HepG2 (cell line): Measurements from ENCODE around the gene HS3ST5. TPM values are rescaled to one million over a fixed set of nuclear protein-coding genes. Genes with fewer than 3 reads are reported as not detected.
"Not testable (repeated sequence)": the region's sequence is repeated elsewhere in the genome, so short reads cannot be mapped to it uniquely, and the experiment has no call there.

ENCODE experiments used
- ATAC-seq: fragments of 200-7000 bp; cut with Tn5 transposase; 3 replicates; pipeline ENCODE4 v1.9.1; 2020; ENCODE audit warnings: mild to moderate bottlenecking, moderate library complexity
- BruUV-seq: library from RNA; stranded (reverse); fragments of 400-500 nt; replicated peaks from 2 replicates; lab custom pipeline; 2021; lab: Mats Ljungman, UMichigan
- CTCF ChIA-PET: fragments of 300-600 bp; formaldehyde crosslinking; extraction: SDS; loops from one replicate; lab custom pipeline; 2021; ENCODE audit warnings: low total read pairs, inconsistent platforms, low intra/inter-chr PET ratio; lab: Yijun Ruan, JAX
- POLR2A ChIA-PET: fragments of 350-600 bp; sonication (Branson Sonifier 250); formaldehyde crosslinking; loops from one replicate; lab custom pipeline; 2020; ENCODE audit warnings: antibody characterized with exemption, inconsistent platforms; lab: Yijun Ruan, JAX
- DNase-seq: peaks from one replicate; pipeline ENCODE4 v3.0.0-alpha.2; 2015; ENCODE audit warnings: low spot score
- FAIRE-seq: peaks from 3 replicates; lab custom pipeline; 2011; peaks lifted over from hg19 to GRCh38; lab: Jason Lieb, UNC
- H2AFZ ChIP-seq: one replicate; pipeline ENCODE4 v1.6.1; 2011; ENCODE audit warnings: low read length, inconsistent platforms
- H3K27ac ChIP-seq: fragments of 300-600 bp; 3 replicates; pipeline ENCODE4 v1.8.0; 2011; ENCODE audit warnings: mixed run types, mild to moderate bottlenecking, mixed read lengths, low read length, inconsistent platforms; ENCODE audit not compliant: insufficient read depth; ENCODE audit errors: extremely low read length
- H3K27me3 ChIP-seq, 2 experiments: fragments of 200-600 bp in 1 of 2; 2 replicates in 1 of 2; 3 replicates in 1 of 2; pipeline versions ENCODE4 v1.6.0 to v1.8.0; 2011; ENCODE audit warnings: low read length in 2 of 2, mild to moderate bottlenecking in 2 of 2, moderate library complexity in 2 of 2, inconsistent platforms in 1 of 2; ENCODE audit not compliant: insufficient read depth in 2 of 2, control insufficient read depth in 1 of 2
- H3K36me3 ChIP-seq, 2 experiments: fragments of 200-600 bp in 1 of 2; replicated peaks in 1 of 2; 2 replicates in 1 of 2; 3 replicates in 1 of 2; pipeline versions ENCODE4 v1.5.1 to v1.8.0; 2011; ENCODE audit warnings: low read length in 2 of 2, inconsistent platforms in 1 of 2; ENCODE audit not compliant: insufficient read depth in 2 of 2, control insufficient read depth in 1 of 2
- H3K4me1 ChIP-seq: 2 replicates; pipeline ENCODE4 v1.5.1; 2012; ENCODE audit warnings: low read length, inconsistent platforms; ENCODE audit not compliant: insufficient read depth
- H3K4me2 ChIP-seq: 2 replicates; pipeline ENCODE4 v1.6.0; 2011; ENCODE audit warnings: low read depth, low read length, inconsistent platforms
- H3K4me3 ChIP-seq, 3 experiments: fragments of 200-600 bp in 1 of 3; sonication (generic), shearing (Covaris generic) in 1 of 3; replicated peaks in 1 of 3; 2 replicates each; pipeline ENCODE4 v1.5.1; 2011 to 2016; ENCODE audit warnings: low read length in 3 of 3, inconsistent platforms in 2 of 3, low read depth in 2 of 3, mild to moderate bottlenecking in 2 of 3, control low read depth in 1 of 3, mixed read lengths in 1 of 3; ENCODE audit not compliant: insufficient read depth in 1 of 3
- H3K79me2 ChIP-seq: one replicate; pipeline ENCODE4 v1.6.1; 2011; ENCODE audit warnings: low read length, inconsistent platforms; ENCODE audit not compliant: insufficient read depth
- H3K9ac ChIP-seq: 2 replicates; pipeline ENCODE4 v1.6.0; 2011; ENCODE audit warnings: mild to moderate bottlenecking, low read depth, low read length, inconsistent platforms; ENCODE audit not compliant: insufficient read depth
- H3K9me3 ChIP-seq: 2 replicates; pipeline ENCODE4 v1.5.1; 2012; ENCODE audit warnings: mild to moderate bottlenecking, low read length
- H4K20me1 ChIP-seq: 2 replicates; pipeline ENCODE4 v1.6.0; 2011; ENCODE audit warnings: inconsistent platforms, mild to moderate bottlenecking, low read length, moderate library complexity; ENCODE audit not compliant: insufficient read depth
- ZNF234 ChIP-seq: sonication (generic); formaldehyde crosslinking; conservative IDR thresholded peaks from 2 replicates; pipeline ENCODE4 v1.5.1; 2020; ENCODE audit warnings: mild to moderate bottlenecking, missing genetic modification reagents
- WGBS: methylation state at CpG from one replicate; pipeline ENCODE4 v1.1.6; 2017; ENCODE audit warnings: low lambda C conversion rate; 5-methylcytosine and 5-hydroxymethylcytosine counted together
- in situ Hi-C: cut with HindIII; loops from 2 replicates; pipeline ENCODE4 v1.10.0; 2017; ENCODE audit warnings: low pct_unique_long_range_greater_than_20kb; ENCODE audit not compliant: extremely low pct_ligation_motif_present
- intact Hi-C: fragments of 100-400 bp; cut with micrococcal nuclease; formaldehyde crosslinking; loops from one replicate; pipeline ENCODE4 v1.10.0; 2022; ENCODE audit not compliant: unreplicated experiment
- polyA plus RNA-seq, 8 experiments: library from polyadenylated mRNA; depleted of rRNA in 3 of 8; stranded (reverse) in 7 of 8; unstranded in 1 of 8; fragments of >200 nt; fragmentation: Illumina TruSeq in 4 of 8; extraction: Trizol in 4 of 8; gene quantifications; 2 replicates each; pipeline versions ENCODE4 v1.2.1 to v1.2.3, GENCODE V29; 2011 to 2016; ENCODE audit warnings: low read depth in 4 of 8, missing spikeins in 1 of 8, mixed read lengths in 1 of 8; ENCODE audit not compliant: insufficient read depth in 1 of 8
- total RNA-seq, 5 experiments: library from RNA; depleted of rRNA; stranded (reverse); fragments of >200 nt; fragmentation: Illumina TruSeq; extraction: Trizol; gene quantifications; 2 replicates each; pipeline ENCODE4 v1.2.3, GENCODE V29; 2016; ENCODE audit warnings: low read depth in 1 of 5
- TF ChIP-seq, protein P1 (sequence below): sonication (generic); formaldehyde crosslinking; IDR thresholded peaks from 2 replicates; pipeline ENCODE4 v1.5.0; 2020; ENCODE audit warnings: mild to moderate bottlenecking, missing genetic modification reagents
- TF ChIP-seq, protein P2 (sequence below): sonication (generic); formaldehyde crosslinking; IDR thresholded peaks from 2 replicates; pipeline ENCODE4 v1.5.1; 2020; ENCODE audit warnings: missing genetic modification reagents, mild to moderate bottlenecking, borderline replicate concordance

The HS3ST5 gene
- total and polyA plus RNA-seq, 2 of the 13 experiments (the other 11 are each of a cell fraction or from before 2014, with no cell fraction given): 1.1 to 1.6 TPM

- CTCF ChIA-PET, H3K27me3 ChIP-seq, H3K9me3 ChIP-seq, H3K36me3 ChIP-seq, H4K20me1 ChIP-seq, H3K4me3 ChIP-seq, H3K4me2 ChIP-seq, DNase-seq, intact Hi-C loops, H3K79me2 ChIP-seq, POLR2A ChIA-PET, H3K9ac ChIP-seq, FAIRE-seq, BruUV-seq, H3K4me1 ChIP-seq, H3K27ac ChIP-seq, ATAC-seq, in situ Hi-C loops, H2AFZ ChIP-seq: not testable (repeated sequence)
- 95% methylated on average over 6 of the region's 6 CpGs for WGBS
Observed at GRCh38 chr6:114313816-114314215, 29.0 kb downstream of the HS3ST5 start.

- FAIRE-seq: no peak
- Histone ChIP-seq H4K20me1 (no peaks in the 10 kb centered on the region), H3K79me2 (peaks cover 3% of the 10 kb centered on the region), H3K4me3 (no peak overlapping the region), H3K9me3 (no peaks in the 10 kb centered on the region), H3K36me3 (no peaks in the 10 kb centered on the region), H3K9ac (no peak overlapping the region), H2AFZ (no peak overlapping the region)
- 73% methylated on average over 4 of the region's 4 CpGs for WGBS
- POLR2A ChIA-PET: no interaction called here
- DNase-seq: no peak
- CTCF ChIA-PET: no interaction called here
- intact Hi-C loops: no loop called here
- no peak for ATAC-seq
- in situ Hi-C loops: no loop called here
- TF ChIP-seq, protein P1, sequence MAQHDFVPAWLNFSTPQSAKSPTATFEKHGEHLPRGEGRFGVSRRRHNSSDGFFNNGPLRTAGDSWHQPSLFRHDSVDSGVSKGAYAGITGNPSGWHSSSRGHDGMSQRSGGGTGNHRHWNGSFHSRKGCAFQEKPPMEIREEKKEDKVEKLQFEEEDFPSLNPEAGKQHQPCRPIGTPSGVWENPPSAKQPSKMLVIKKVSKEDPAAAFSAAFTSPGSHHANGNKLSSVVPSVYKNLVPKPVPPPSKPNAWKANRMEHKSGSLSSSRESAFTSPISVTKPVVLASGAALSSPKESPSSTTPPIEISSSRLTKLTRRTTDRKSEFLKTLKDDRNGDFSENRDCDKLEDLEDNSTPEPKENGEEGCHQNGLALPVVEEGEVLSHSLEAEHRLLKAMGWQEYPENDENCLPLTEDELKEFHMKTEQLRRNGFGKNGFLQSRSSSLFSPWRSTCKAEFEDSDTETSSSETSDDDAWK (CRISPR knock-in tag): no peak
- TF ChIP-seq, protein P2, sequence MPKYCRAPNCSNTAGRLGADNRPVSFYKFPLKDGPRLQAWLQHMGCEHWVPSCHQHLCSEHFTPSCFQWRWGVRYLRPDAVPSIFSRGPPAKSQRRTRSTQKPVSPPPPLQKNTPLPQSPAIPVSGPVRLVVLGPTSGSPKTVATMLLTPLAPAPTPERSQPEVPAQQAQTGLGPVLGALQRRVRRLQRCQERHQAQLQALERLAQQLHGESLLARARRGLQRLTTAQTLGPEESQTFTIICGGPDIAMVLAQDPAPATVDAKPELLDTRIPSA (CRISPR knock-in tag): no peak
- no peak for TF ChIP-seq ZNF234
- TF ChIP-seq, all 625 proteins: peak for 0
- no peaks in the 10 kb centered on the region for H3K27me3 ChIP-seq
- H3K4me1 ChIP-seq: no peaks in the 10 kb centered on the region
- H3K27ac ChIP-seq: no peak overlapping the region
- BruUV-seq: no TSS peak
- no peak overlapping the region for H3K4me2 ChIP-seq
Observed at GRCh38 chr6:114312931-114313330, 29.9 kb downstream of the HS3ST5 start.
